Measurements from ENCODE around the gene PAPPA2. TPM values are rescaled to one million over a fixed set of nuclear protein-coding genes. Genes with fewer than 3 reads are reported as not detected.
"Not testable (repeated sequence)": the region's sequence is repeated elsewhere in the genome, so short reads cannot be mapped to it uniquely, and the experiment has no call there.

The PAPPA2 gene
- total RNA-seq: 0.12 TPM

GRCh38 chr1:176462674-176463378, at the start of gene PAPPA2:
TSS of gene PAPPA2 (plus strand) at chr1:176463175. CDS start at chr1:176556323, 93,148 bp downstream.
- no peak for ATAC-seq

- no peak for ATAC-seq
Measured at GRCh38 chr1:176416777-176417176, 46.2 kb upstream of the PAPPA2 start.

- not testable (repeated sequence) for ATAC-seq
Measured at GRCh38 chr1:176419608-176420007, 43.4 kb upstream of the PAPPA2 start.

- no peak for ATAC-seq
Measured at GRCh38 chr1:176434234-176434633, 28.7 kb upstream of the PAPPA2 start.

- no peak for ATAC-seq
Measured at GRCh38 chr1:176436251-176436650, 26.7 kb upstream of the PAPPA2 start.

- no peak for ATAC-seq
Measured at GRCh38 chr1:176440176-176440575, 22.8 kb upstream of the PAPPA2 start.

GRCh38 chr1:176444286-176444685, 18.7 kb upstream of the PAPPA2 start:
- ATAC-seq: no peak

- no peak for ATAC-seq
Measured at GRCh38 chr1:176445402-176445801, 17.6 kb upstream of the PAPPA2 start.

- ATAC-seq: no peak
Measured at GRCh38 chr1:176448340-176448739, 14.6 kb upstream of the PAPPA2 start.

- no peak for ATAC-seq
Measured at GRCh38 chr1:176450526-176450925, 12.4 kb upstream of the PAPPA2 start.

- not testable (repeated sequence) for ATAC-seq
Measured at GRCh38 chr1:176451741-176452140, 11.2 kb upstream of the PAPPA2 start.

GRCh38 chr1:176456795-176457194, 6.2 kb upstream of the PAPPA2 start:
- no peak for ATAC-seq

GRCh38 chr1:176460544-176461336, 2.2 kb upstream of the PAPPA2 start:
- ATAC-seq: no peak

GRCh38 chr1:176461576-176461975, 1.4 kb upstream of the PAPPA2 start:
- no peak for ATAC-seq

GRCh38 chr1:176466514-176466913, 3.5 kb downstream of the PAPPA2 start:
- ATAC-seq: no peak

GRCh38 chr1:176469450-176470010, 6.6 kb downstream of the PAPPA2 start:
- ATAC-seq: no peak

GRCh38 chr1:176471338-176472121, 8.6 kb downstream of the PAPPA2 start:
- ATAC-seq: no peak

GRCh38 chr1:176479971-176480370, 17.0 kb downstream of the PAPPA2 start:
- ATAC-seq: no peak

- ATAC-seq: no peak
Measured at GRCh38 chr1:176480750-176481149, 17.8 kb downstream of the PAPPA2 start.

- ATAC-seq: no peak
Measured at GRCh38 chr1:176485083-176485482, 22.1 kb downstream of the PAPPA2 start.

- no peak for ATAC-seq
Measured at GRCh38 chr1:176494436-176494835, 31.5 kb downstream of the PAPPA2 start.

GRCh38 chr1:176499671-176500070, 36.7 kb downstream of the PAPPA2 start:
- no peak for ATAC-seq

- no peak for ATAC-seq
Measured at GRCh38 chr1:176501599-176501998, 38.6 kb downstream of the PAPPA2 start.

Measured in esophagus mucosa (tissue), 1 donor.